Panc1 (cell line): Measurements from ENCODE around the gene NID2. TPM values are rescaled to one million over a fixed set of nuclear protein-coding genes. Genes with fewer than 3 reads are reported as not detected.

Source experiments
- ATAC-seq: fragments of 200-7000 bp; cut with Tn5 transposase; 2 replicates; pipeline ENCODE4 v1.9.1; 2020; ENCODE audit warnings: mild to moderate bottlenecking, moderate library complexity
- BruUV-seq: library from RNA; stranded (reverse); fragments of 400-500 nt; replicated peaks from 2 replicates; lab custom pipeline; 2021; lab: Mats Ljungman, UMichigan
- CTCF ChIA-PET: fragments of 300-600 bp; sonication (Branson Sonifier 250); formaldehyde crosslinking; loops from one replicate; lab custom pipeline; 2022; ENCODE audit warnings: antibody characterized with exemption; lab: Charles Lee
- POLR2A ChIA-PET: fragments of 300-600 bp; sonication (Branson Sonifier 250); formaldehyde crosslinking; loops from one replicate; lab custom pipeline; 2022; ENCODE audit warnings: antibody characterized with exemption; lab: Charles Lee
- DNase-seq: peaks from one replicate; pipeline ENCODE4 v3.0.0-alpha.2; 2010; ENCODE audit warnings: low read depth, low spot score
- H3K27ac ChIP-seq: 2 replicates; pipeline ENCODE4 v1.5.1; 2011; ENCODE audit warnings: mild to moderate bottlenecking, low read length, inconsistent platforms
- H3K27me3 ChIP-seq: fragments of 200-500 bp; sonication (Bioruptor generic); 2 replicates; pipeline ENCODE4 v1.6.0; 2014; ENCODE audit warnings: low read length, inconsistent platforms; ENCODE audit not compliant: control insufficient read depth, insufficient read depth
- H3K36me3 ChIP-seq: fragments of 200-500 bp; sonication (Bioruptor generic); 2 replicates; pipeline ENCODE4 v1.5.1; 2014; ENCODE audit warnings: inconsistent platforms, mild to moderate bottlenecking, low read length, moderate library complexity; ENCODE audit not compliant: control insufficient read depth, insufficient read depth
- H3K4me1 ChIP-seq: 2 replicates; pipeline ENCODE4 v1.5.1; 2011; ENCODE audit warnings: inconsistent platforms, mild to moderate bottlenecking, low read length, moderate library complexity; ENCODE audit not compliant: control insufficient read depth, insufficient read depth
- H3K4me3 ChIP-seq, 2 experiments: 2 replicates each; pipeline ENCODE4 v1.5.1; 2011 to 2012; ENCODE audit warnings: low read depth in 2 of 2, low read length in 2 of 2, mild to moderate bottlenecking in 2 of 2, inconsistent platforms in 1 of 2, moderate library complexity in 1 of 2
- H3K9me3 ChIP-seq: fragments of 200-500 bp; sonication (Bioruptor generic); 2 replicates; pipeline ENCODE4 v1.5.1; 2014; ENCODE audit warnings: low read depth, mild to moderate bottlenecking, inconsistent platforms, low read length, moderate library complexity; ENCODE audit not compliant: control insufficient read depth, insufficient read depth
- CTCF ChIP-seq: fragments of 450-650 bp; IDR thresholded peaks from 2 replicates; pipeline ENCODE4 v1.5.1; 2017; ENCODE audit warnings: mild to moderate bottlenecking
- POLR2AphosphoS5 ChIP-seq: IDR thresholded peaks from 2 replicates; pipeline ENCODE4 v1.6.1; 2012; ENCODE audit warnings: mild to moderate bottlenecking, low read depth, low read length, moderate library complexity
- REST ChIP-seq, 2 experiments: IDR thresholded peaks; 2 replicates each; pipeline ENCODE4 v1.6.1; 2011 to 2012; ENCODE audit warnings: low read depth in 2 of 2, control low read depth in 1 of 2, low read length in 1 of 2, mild to moderate bottlenecking in 1 of 2, moderate library complexity in 1 of 2; ENCODE audit not compliant: insufficient read depth in 1 of 2
- SIN3A ChIP-seq: IDR thresholded peaks from 2 replicates; pipeline ENCODE4 v1.6.1; 2012; ENCODE audit warnings: low read depth, mild to moderate bottlenecking, low read length, moderate library complexity, borderline replicate concordance; ENCODE audit not compliant: insufficient read depth
- TCF7L2 ChIP-seq: IDR thresholded peaks from 2 replicates; pipeline ENCODE4 v1.6.1; 2011; ENCODE audit warnings: mild to moderate bottlenecking, low read depth, low read length, inconsistent platforms
- in situ Hi-C: cut with HindIII; loops from 2 replicates; pipeline ENCODE4 v1.10.0; 2016; ENCODE audit warnings: low sequenced_read_pairs, low pct_unique_long_range_greater_than_20kb
- intact Hi-C: fragments of 100-400 bp; cut with micrococcal nuclease; formaldehyde crosslinking; loops from one replicate; pipeline ENCODE4 v1.10.0; 2022; ENCODE audit not compliant: unreplicated experiment
- total RNA-seq: library from RNA; stranded (reverse); gene quantifications from one replicate; pipeline ENCODE4 v1.2.1, GENCODE V29; 2021; ENCODE audit not compliant: unreplicated experiment

NID2 gene
- total RNA-seq, 1 experiment from 2014 or later: 0.36 TPM

- in situ Hi-C loops: no loop called here
These were observed 69.8 kb downstream of the NID2 start for GRCh38 chr14:51999084-51999483.

GRCh38 chr14:51998348-51998747 is 70.5 kb downstream of the NID2 start:
- DNase-seq (no peak), ATAC-seq (no peak)
- BruUV-seq: no TSS peak
- ChIA-PET CTCF (no interaction called here), POLR2A (no interaction called here)
- TF ChIP-seq TCF7L2 (no peak), REST (IDR thresholded peaks at IDR 0.05; ENCODE audit: insufficient read depth in 1 of 2, low read depth in 2 of 2, low read length in 1 of 2) (no peak), POLR2AphosphoS5 (no peak)
- in situ Hi-C loops (no loop called here), intact Hi-C loops (no loop called here)
- H3K9me3 ChIP-seq: no peaks in the 10 kb centered on the region
- H3K4me3 ChIP-seq: no peak overlapping the region
- no peaks in the 10 kb centered on the region for H3K27me3 ChIP-seq
- H3K4me1 ChIP-seq: no peaks in the 10 kb centered on the region
- no peak overlapping the region for H3K27ac ChIP-seq
- peaks cover 42% of the 10 kb centered on the region for H3K36me3 ChIP-seq

More at GRCh38 chr14:51999084-51999483, 69.8 kb downstream of the NID2 start:
- ATAC-seq (no peak), DNase-seq (no peak)
- no TSS peak for BruUV-seq
- Histone ChIP-seq H3K4me1 (no peaks in the 10 kb centered on the region), H3K9me3 (no peaks in the 10 kb centered on the region), H3K27me3 (no peaks in the 10 kb centered on the region), H3K4me3 (no peak overlapping the region), H3K36me3 (peaks cover 41% of the 10 kb centered on the region), H3K27ac (no peak overlapping the region)
- ChIA-PET POLR2A (no interaction called here), CTCF (no interaction called here)
- intact Hi-C loops: no loop called here
- TF ChIP-seq POLR2AphosphoS5 (no peak), SIN3A (no peak)

GRCh38 chr14:51996148-51996746 is 72.6 kb downstream of the NID2 start:
- no peak for ATAC-seq
- BruUV-seq: no TSS peak
- ChIA-PET POLR2A (interaction anchor here (0.7 kb wide), 1 partner anchor 15 kb away, joined by 3 read pairs; no protein-coding TSS in a partner anchor), CTCF (interaction anchor here (0.6 kb wide), 1 partner anchor 224 kb away, joined by 5 read pairs; no protein-coding TSS in a partner anchor)
- Histone ChIP-seq H3K4me1 (no peaks in the 10 kb centered on the region), H3K4me3 (no peak overlapping the region), H3K36me3 (peaks cover 42% of the 10 kb centered on the region), H3K9me3 (no peaks in the 10 kb centered on the region), H3K27ac (no peak overlapping the region), H3K27me3 (no peaks in the 10 kb centered on the region)
- DNase-seq: no peak
- intact Hi-C loops: no loop called here
- in situ Hi-C loops: no loop called here
- TF ChIP-seq CTCF (peak; percentile 57; the same call in 1 of the 2 replicates), SIN3A (no peak)
